A204.1 (cell line): ENCODE data around the gene EMC6.
A peak's percentile ranks its signal among the peaks of the same experiment; 100 is the strongest.
"Not testable (repeated sequence)": the region's sequence is repeated elsewhere in the genome, so short reads cannot be mapped to it uniquely, and the experiment has no call there.

ENCODE experiments used
- FAIRE-seq: peaks from 2 replicates; lab custom pipeline; 2012; peaks lifted over from hg19 to GRCh38; lab: Jason Lieb, UNC

EMC6 gene

GRCh38 chr17:3681565-3681964 is 13.0 kb downstream of the EMC6 start:
- FAIRE-seq = no peak

GRCh38 chr17:3682033-3682432 is 13.4 kb downstream of the EMC6 start:
- FAIRE-seq = no peak

GRCh38 chr17:3683054-3683511 is 14.5 kb downstream of the EMC6 start:
- FAIRE-seq = no peak

- no peak for FAIRE-seq
Observed at GRCh38 chr17:3685174-3685573, 16.6 kb downstream of the EMC6 start.

GRCh38 chr17:3688027-3688553 is 19.5 kb downstream of the EMC6 start:
- FAIRE-seq = no peak

- FAIRE-seq = no peak
Observed at GRCh38 chr17:3688852-3689261, 20.2 kb downstream of the EMC6 start.

- FAIRE-seq = no peak
Observed at GRCh38 chr17:3689262-3690093, 20.9 kb downstream of the EMC6 start.

- no peak for FAIRE-seq
Observed at GRCh38 chr17:3690094-3690715, 21.6 kb downstream of the EMC6 start.

- FAIRE-seq = no peak
Observed at GRCh38 chr17:3691617-3692067, 23.0 kb downstream of the EMC6 start.

- FAIRE-seq = no peak
Observed at GRCh38 chr17:3692346-3692745, 23.7 kb downstream of the EMC6 start.

- no peak for FAIRE-seq
Observed at GRCh38 chr17:3693141-3693540, 24.5 kb downstream of the EMC6 start.

GRCh38 chr17:3693829-3694231 is 25.2 kb downstream of the EMC6 start:
- FAIRE-seq = no peak

GRCh38 chr17:3695129-3695722 is 26.6 kb downstream of the EMC6 start:
- FAIRE-seq = no peak

GRCh38 chr17:3695723-3696411 is 27.3 kb downstream of the EMC6 start, which contains the start of gene P2RX5:
Gene P2RX5, minus strand, starts transcription at chr17:3696155. Its CDS starts 150 bp downstream, at chr17:3696005.
- FAIRE-seq = no peak

GRCh38 chr17:3697103-3697476 is 28.5 kb downstream of the EMC6 start:
- no peak for FAIRE-seq

- no peak for FAIRE-seq
Observed at GRCh38 chr17:3698139-3698538, 29.5 kb downstream of the EMC6 start.

- no peak for FAIRE-seq
Observed at GRCh38 chr17:3699951-3700350, 31.3 kb downstream of the EMC6 start.

- FAIRE-seq = not testable (repeated sequence)
Observed at GRCh38 chr17:3702041-3702539, 33.5 kb downstream of the EMC6 start.

GRCh38 chr17:3704931-3705717 is 36.5 kb downstream of the EMC6 start:
- no peak for FAIRE-seq

GRCh38 chr17:3705718-3705984 is 37.0 kb downstream of the EMC6 start:
- not testable (repeated sequence) for FAIRE-seq

GRCh38 chr17:3708366-3708765 is 39.8 kb downstream of the EMC6 start:
- FAIRE-seq = peak; percentile 61
